Glutamatergic neuron (in vitro differentiated cells): ENCODE measurements around the gene MXD4. TPM values are rescaled to one million over a fixed set of nuclear protein-coding genes. Genes with fewer than 3 reads are reported as not detected.
A peak's percentile ranks its signal among the peaks of the same experiment; 100 is the strongest.

Experiments used
- DNase-seq: peaks from one replicate; pipeline ENCODE4 v3.0.0; 2022
- H3K27ac Mint-ChIP-seq: one replicate; pipeline ENCODE4 v1.8.0; 2020; ENCODE audit warnings: mild to moderate bottlenecking, mixed read lengths, inconsistent platforms; ENCODE audit not compliant: unreplicated experiment
- H3K27me3 Mint-ChIP-seq: one replicate; pipeline ENCODE4 v1.8.0; 2020; ENCODE audit warnings: mild to moderate bottlenecking, moderate library complexity, mixed read lengths, inconsistent platforms; ENCODE audit not compliant: unreplicated experiment
- H3K36me3 Mint-ChIP-seq: one replicate; pipeline ENCODE4 v1.8.0; 2020; ENCODE audit warnings: mild to moderate bottlenecking, mixed read lengths, inconsistent platforms; ENCODE audit not compliant: unreplicated experiment
- H3K4me1 Mint-ChIP-seq: one replicate; pipeline ENCODE4 v1.8.0; 2020; ENCODE audit warnings: mild to moderate bottlenecking, low read depth, mixed read lengths, inconsistent platforms; ENCODE audit not compliant: unreplicated experiment
- H3K4me3 Mint-ChIP-seq: one replicate; pipeline ENCODE4 v1.8.0; 2020; ENCODE audit warnings: mild to moderate bottlenecking, mixed read lengths, inconsistent platforms; ENCODE audit not compliant: unreplicated experiment
- H3K9me3 Mint-ChIP-seq: one replicate; pipeline ENCODE4 v1.8.0; 2020; ENCODE audit warnings: mild to moderate bottlenecking, moderate library complexity, mixed read lengths, inconsistent platforms; ENCODE audit not compliant: unreplicated experiment
- total RNA-seq: library from RNA; stranded (reverse); fragmentation: NEBNext Ultra II Directional; extraction: Animal tissue kit (Norgen Biotek cat#: 25700); gene quantifications from one replicate; pipeline ENCODE4 v1.2.1, GENCODE V29; 2021; ENCODE audit not compliant: unreplicated experiment
- TF ChIP-seq, protein P1 (sequence below): fragments of 200-600 bp; sonication (generic); IDR thresholded peaks from one replicate; pipeline ENCODE4 v1.5.0; 2021; ENCODE audit not compliant: partially characterized antibody, unreplicated experiment

MXD4 gene
- total RNA-seq, 1 donor from 2014 or later: 143 TPM

DNA sequence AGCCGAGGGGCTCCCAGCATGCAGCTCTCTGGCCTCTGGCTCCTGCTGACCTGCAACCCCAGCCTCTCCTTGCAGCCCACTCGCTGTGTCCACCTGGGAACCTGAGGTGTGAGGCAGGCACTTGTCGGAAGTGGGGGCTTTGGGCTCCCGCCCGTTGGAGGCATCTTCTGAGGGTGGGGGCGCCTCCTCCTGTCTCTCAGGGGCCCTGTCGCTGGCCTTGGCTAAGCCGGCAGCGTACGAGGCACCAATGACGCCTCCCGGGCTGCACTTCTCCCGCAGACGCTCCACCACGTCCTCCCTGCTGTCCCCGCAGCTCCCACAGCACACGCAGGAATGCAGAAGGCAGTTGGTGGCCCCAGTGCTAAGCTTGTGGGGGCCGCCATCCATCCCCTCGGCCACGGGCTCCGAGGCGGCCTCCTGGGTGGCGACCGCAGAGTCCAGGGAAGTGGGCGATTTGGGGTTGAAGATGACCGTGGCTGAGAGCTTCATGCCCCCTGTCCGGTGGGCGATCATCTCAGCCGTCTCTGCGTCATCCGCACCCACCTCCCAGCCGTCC is 42.5 kb upstream of the MXD4 start:
- TF ChIP-seq, protein P1, sequence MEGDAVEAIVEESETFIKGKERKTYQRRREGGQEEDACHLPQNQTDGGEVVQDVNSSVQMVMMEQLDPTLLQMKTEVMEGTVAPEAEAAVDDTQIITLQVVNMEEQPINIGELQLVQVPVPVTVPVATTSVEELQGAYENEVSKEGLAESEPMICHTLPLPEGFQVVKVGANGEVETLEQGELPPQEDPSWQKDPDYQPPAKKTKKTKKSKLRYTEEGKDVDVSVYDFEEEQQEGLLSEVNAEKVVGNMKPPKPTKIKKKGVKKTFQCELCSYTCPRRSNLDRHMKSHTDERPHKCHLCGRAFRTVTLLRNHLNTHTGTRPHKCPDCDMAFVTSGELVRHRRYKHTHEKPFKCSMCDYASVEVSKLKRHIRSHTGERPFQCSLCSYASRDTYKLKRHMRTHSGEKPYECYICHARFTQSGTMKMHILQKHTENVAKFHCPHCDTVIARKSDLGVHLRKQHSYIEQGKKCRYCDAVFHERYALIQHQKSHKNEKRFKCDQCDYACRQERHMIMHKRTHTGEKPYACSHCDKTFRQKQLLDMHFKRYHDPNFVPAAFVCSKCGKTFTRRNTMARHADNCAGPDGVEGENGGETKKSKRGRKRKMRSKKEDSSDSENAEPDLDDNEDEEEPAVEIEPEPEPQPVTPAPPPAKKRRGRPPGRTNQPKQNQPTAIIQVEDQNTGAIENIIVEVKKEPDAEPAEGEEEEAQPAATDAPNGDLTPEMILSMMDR: no peak
- Mint-ChIP-seq H3K27ac (no peak overlapping the region), H3K9me3 (peaks cover 12% of the 10 kb centered on the region), H3K4me3 (no peak overlapping the region), H3K36me3 (peaks cover 8% of the 10 kb centered on the region), H3K27me3 (peaks cover 10% of the 10 kb centered on the region), H3K4me1 (peaks cover 2% of the 10 kb centered on the region)
- DNase-seq: no peak

DNA sequence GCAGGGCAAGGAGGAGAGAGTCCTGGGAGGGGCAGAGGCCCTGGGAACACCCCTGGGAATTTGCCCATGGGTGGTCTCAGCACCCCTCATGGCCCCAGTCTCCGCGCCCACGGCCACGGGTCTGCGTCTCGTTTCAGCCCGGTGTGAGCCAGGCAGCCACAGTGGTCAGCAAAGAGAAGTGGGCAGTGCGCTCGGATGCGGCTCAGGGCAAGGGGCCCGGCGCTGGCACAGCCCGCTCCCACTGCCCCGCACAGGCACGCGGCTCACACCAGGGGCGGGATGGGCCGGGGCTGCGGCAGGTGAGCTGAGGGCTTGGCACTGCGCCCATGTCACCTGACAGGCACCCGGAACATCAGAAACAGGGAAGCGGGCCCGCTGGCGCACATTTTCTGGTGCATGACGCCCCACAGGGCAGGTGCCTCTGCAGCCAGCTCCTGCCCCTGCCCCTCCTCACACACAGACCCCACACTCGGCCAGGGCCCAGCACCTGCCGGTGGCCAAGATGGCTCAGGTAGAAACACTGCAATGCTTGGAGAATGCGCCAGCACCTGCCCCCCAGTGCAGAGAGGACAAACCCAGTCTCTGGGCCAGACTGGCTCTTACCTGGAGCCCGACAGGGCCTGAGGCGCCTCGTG is 41.9 kb upstream of the MXD4 start:
- Mint-ChIP-seq H3K9me3 (peaks cover 12% of the 10 kb centered on the region), H3K27me3 (peaks cover 10% of the 10 kb centered on the region), H3K4me3 (no peak overlapping the region), H3K36me3 (peaks cover 12% of the 10 kb centered on the region), H3K27ac (no peak overlapping the region), H3K4me1 (peaks cover 2% of the 10 kb centered on the region)
- no peak for DNase-seq
- TF ChIP-seq, protein P1: no peak

DNA sequence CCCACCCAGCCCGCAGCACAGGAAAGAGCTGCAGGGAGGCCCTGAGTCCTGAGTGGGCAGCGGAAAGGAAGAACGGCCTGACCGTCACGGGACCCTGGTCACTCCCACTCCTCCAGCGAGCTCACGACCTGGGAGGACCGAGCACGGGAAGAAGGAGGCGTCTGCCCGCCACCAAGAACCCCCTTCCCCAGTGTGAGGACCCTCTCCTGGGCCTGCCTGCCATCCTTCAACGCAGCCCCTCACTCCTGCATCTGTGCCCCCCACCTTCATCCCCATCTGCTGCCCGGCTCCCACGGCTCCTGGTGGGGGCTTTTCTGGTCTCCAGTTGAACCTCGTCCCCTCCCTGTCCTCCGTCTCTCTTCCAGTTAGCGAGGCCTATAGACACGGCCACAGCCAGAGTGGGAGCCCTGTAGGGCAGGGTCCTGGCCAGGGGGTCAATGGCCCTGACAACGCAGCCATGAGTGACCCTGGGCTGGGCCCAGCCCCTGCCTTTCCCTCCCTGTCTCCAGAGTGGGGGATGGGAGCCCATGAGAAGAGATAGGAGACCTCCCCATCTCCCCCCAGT is 41.3 kb upstream of the MXD4 start:
- Mint-ChIP-seq H3K4me3 (no peak overlapping the region), H3K9me3 (peaks cover 12% of the 10 kb centered on the region), H3K27ac (no peak overlapping the region), H3K36me3 (peaks cover 14% of the 10 kb centered on the region), H3K4me1 (peaks cover 2% of the 10 kb centered on the region), H3K27me3 (peaks cover 10% of the 10 kb centered on the region)
- TF ChIP-seq, protein P1: no peak
- DNase-seq: no peak

DNA sequence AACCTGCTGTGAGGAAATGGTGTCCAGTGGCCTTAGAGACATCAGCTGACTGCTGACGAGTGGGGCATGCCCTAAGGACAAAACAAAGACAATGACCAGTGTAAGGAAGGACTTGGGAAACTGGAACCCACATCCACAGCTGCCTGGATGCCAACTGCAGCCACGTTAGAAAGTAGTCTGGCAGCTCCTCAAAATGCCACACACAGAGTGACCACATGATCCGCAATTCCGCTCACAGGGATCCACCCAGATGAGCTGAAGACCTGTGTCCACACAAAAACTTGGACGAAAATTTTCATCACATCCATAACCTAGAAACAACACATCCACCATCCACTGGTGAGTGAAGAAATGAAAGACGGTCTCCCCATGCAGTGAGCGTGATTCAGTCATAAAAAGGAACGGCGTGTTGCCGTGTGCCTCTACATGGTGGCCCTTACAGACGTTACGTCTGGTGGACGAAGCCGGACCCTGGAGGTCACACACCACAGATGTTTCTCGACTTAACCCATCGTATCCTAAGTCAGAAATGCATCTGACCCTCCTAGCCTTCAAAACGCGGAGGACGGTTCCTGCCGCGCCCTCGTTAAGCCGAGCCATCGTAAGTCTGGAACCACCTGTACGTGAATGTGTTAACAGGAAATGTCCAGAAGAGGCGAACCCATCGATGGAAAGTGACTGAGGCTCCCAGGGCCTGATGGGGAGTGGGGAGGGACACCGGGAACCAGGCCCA is 40.6 kb upstream of the MXD4 start:
- no peak for DNase-seq
- Mint-ChIP-seq H3K9me3 (peaks cover 13% of the 10 kb centered on the region), H3K4me1 (peaks cover 2% of the 10 kb centered on the region), H3K36me3 (peaks cover 14% of the 10 kb centered on the region), H3K27me3 (peaks cover 10% of the 10 kb centered on the region), H3K4me3 (no peak overlapping the region), H3K27ac (peak overlapping the region; percentile 66)
- TF ChIP-seq, protein P1: no peak

DNA sequence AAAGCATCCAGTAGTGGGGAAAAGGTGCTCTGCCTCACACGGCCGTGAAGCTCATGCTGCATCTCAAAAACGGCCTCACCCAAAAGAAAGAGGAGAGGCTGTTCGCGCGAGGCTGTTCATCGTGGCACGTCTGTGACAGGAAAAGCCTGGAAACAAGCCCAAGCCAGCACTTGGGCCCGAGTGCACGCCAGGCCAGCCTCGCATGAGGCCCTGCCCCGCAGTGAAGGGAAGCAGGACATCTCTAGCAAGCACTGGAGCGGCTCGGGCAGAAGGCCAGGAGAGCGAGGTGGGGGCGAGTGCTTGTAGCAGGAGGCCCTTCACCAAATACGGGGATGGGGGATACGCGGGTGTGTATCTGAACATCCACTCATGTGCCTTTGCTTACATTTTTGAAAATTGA is 39.9 kb upstream of the MXD4 start:
- H3K36me3 Mint-ChIP-seq: peaks cover 14% of the 10 kb centered on the region
- no peak overlapping the region for H3K4me3 Mint-ChIP-seq
- H3K9me3 Mint-ChIP-seq: peaks cover 14% of the 10 kb centered on the region
- H3K27ac Mint-ChIP-seq: no peak overlapping the region
- peaks cover 10% of the 10 kb centered on the region for H3K27me3 Mint-ChIP-seq
- no peak for DNase-seq
- TF ChIP-seq, protein P1: no peak
- H3K4me1 Mint-ChIP-seq: peaks cover 2% of the 10 kb centered on the region
